ENCODE results near the gene TAF11L3. TPM values are rescaled to one million over a fixed set of nuclear protein-coding genes. Genes with fewer than 3 reads are reported as not detected.
"Not testable (repeated sequence)": the region's sequence is repeated elsewhere in the genome, so short reads cannot be mapped to it uniquely, and the experiment has no call there.

TAF11L3 gene
- total RNA-seq (2021; ENCODE audit: unreplicated experiment) (not detected), Bru-seq, nascent RNA (not detected), BruChase-seq, experiment 1, labeled RNA remaining after a 2-hour chase (not detected), BruChase-seq, experiment 2, labeled RNA remaining after a 6-hour chase (not detected)
- not detected for polyA plus RNA-seq (2012; ENCODE audit: insufficient read length)
- long read RNA-seq, result 0 reads

GRCh38 chr5:17518067-17518466, at the start of gene TAF11L3:
TAF11L3 (plus strand) TSS chr5:17518367.
- POLR2A ChIA-PET; CTCF ChIA-PET; H3K27ac ChIP-seq (ENCODE audit: low read length); H3K36me3 ChIP-seq (ENCODE audit: control insufficient read depth, insufficient read depth, low read length); DNase-seq (ENCODE audit: low read depth, low spot score); intact Hi-C loops (cut with micrococcal nuclease; ENCODE audit: unreplicated experiment); ATAC-seq; H3K4me1 ChIP-seq (ENCODE audit: control insufficient read depth, insufficient read depth, low read length); BruUV-seq (replicated peaks); in situ Hi-C loops (cut with HindIII; ENCODE audit: low pct_unique_long_range_greater_than_20kb, low sequenced_read_pairs); H3K4me3 ChIP-seq (ENCODE audit: low read depth in 2 of 2, low read length in 2 of 2); H3K9me3 ChIP-seq (ENCODE audit: control insufficient read depth, insufficient read depth, low read depth, low read length); H3K27me3 ChIP-seq (ENCODE audit: control insufficient read depth, insufficient read depth, low read length): not testable (repeated sequence)

- CTCF ChIA-PET, result no interaction called here
- BruUV-seq (replicated peaks), result no TSS peak
- POLR2A ChIA-PET, result interaction anchor here (0.6 kb wide), 1 partner anchor 33 kb away, joined by 3 read pairs; no protein-coding TSS in a partner anchor
- Histone ChIP-seq H3K36me3 (ENCODE audit: control insufficient read depth, insufficient read depth, low read length) (no peaks in the 10 kb centered on the region), H3K27me3 (ENCODE audit: control insufficient read depth, insufficient read depth, low read length) (no peaks in the 10 kb centered on the region), H3K4me1 (ENCODE audit: control insufficient read depth, insufficient read depth, low read length) (peaks cover 4% of the 10 kb centered on the region; the same call in 1 of the 2 replicates), H3K4me3 (ENCODE audit: low read depth in 2 of 2, low read length in 2 of 2) (no peak overlapping the region), H3K9me3 (ENCODE audit: control insufficient read depth, insufficient read depth, low read depth, low read length) (no peaks in the 10 kb centered on the region), H3K27ac (ENCODE audit: low read length) (no peak overlapping the region)
- in situ Hi-C loops (cut with HindIII; ENCODE audit: low pct_unique_long_range_greater_than_20kb, low sequenced_read_pairs), result no loop called here
- no peak for TF ChIP-seq CTCF (IDR thresholded peaks at IDR 0.05)
- DNase-seq (ENCODE audit: low read depth, low spot score) (no peak), ATAC-seq (no peak)
- intact Hi-C loops (cut with micrococcal nuclease; ENCODE audit: unreplicated experiment), result no loop called here
These were observed 48.1 kb upstream of the TAF11L3 start for GRCh38 chr5:17470064-17470463.

- ATAC-seq; H3K27me3 ChIP-seq (ENCODE audit: control insufficient read depth, insufficient read depth, low read length); in situ Hi-C loops (cut with HindIII; ENCODE audit: low pct_unique_long_range_greater_than_20kb, low sequenced_read_pairs); intact Hi-C loops (cut with micrococcal nuclease; ENCODE audit: unreplicated experiment); H3K4me1 ChIP-seq (ENCODE audit: control insufficient read depth, insufficient read depth, low read length); CTCF ChIA-PET; DNase-seq (ENCODE audit: low read depth, low spot score); POLR2A ChIA-PET; BruUV-seq (replicated peaks); H3K27ac ChIP-seq (ENCODE audit: low read length); H3K36me3 ChIP-seq (ENCODE audit: control insufficient read depth, insufficient read depth, low read length); H3K4me3 ChIP-seq (ENCODE audit: low read depth in 2 of 2, low read length in 2 of 2); H3K9me3 ChIP-seq (ENCODE audit: control insufficient read depth, insufficient read depth, low read depth, low read length): not testable (repeated sequence)
These were observed 43.1 kb upstream of the TAF11L3 start for GRCh38 chr5:17475064-17475463.

- in situ Hi-C loops (cut with HindIII; ENCODE audit: low pct_unique_long_range_greater_than_20kb, low sequenced_read_pairs), result no loop called here
These were observed 41.1 kb upstream of the TAF11L3 start for GRCh38 chr5:17477043-17477442.

More at GRCh38 chr5:17477043-17477442, 41.1 kb upstream of the TAF11L3 start:
- Histone ChIP-seq H3K4me3 (ENCODE audit: low read depth in 2 of 2, low read length in 2 of 2) (no peak overlapping the region), H3K27ac (ENCODE audit: low read length) (no peak overlapping the region), H3K9me3 (ENCODE audit: control insufficient read depth, insufficient read depth, low read depth, low read length) (no peaks in the 10 kb centered on the region), H3K27me3 (ENCODE audit: control insufficient read depth, insufficient read depth, low read length) (no peaks in the 10 kb centered on the region), H3K4me1 (ENCODE audit: control insufficient read depth, insufficient read depth, low read length) (no peaks in the 10 kb centered on the region), H3K36me3 (ENCODE audit: control insufficient read depth, insufficient read depth, low read length) (no peaks in the 10 kb centered on the region)
- intact Hi-C loops (cut with micrococcal nuclease; ENCODE audit: unreplicated experiment), result no loop called here
- ATAC-seq, result no peak
- no peak for DNase-seq (ENCODE audit: low read depth, low spot score)
- ChIA-PET POLR2A (no interaction called here), CTCF (no interaction called here)
- TF ChIP-seq REST (IDR thresholded peaks at IDR 0.05; ENCODE audit: insufficient read depth in 1 of 2, low read depth in 2 of 2, low read length in 1 of 2) (no peak), POLR2AphosphoS5 (IDR thresholded peaks at IDR 0.05; ENCODE audit: low read depth, low read length) (no peak), CTCF (IDR thresholded peaks at IDR 0.05) (no peak), SIN3A (IDR thresholded peaks at IDR 0.05; ENCODE audit: borderline replicate concordance, insufficient read depth, low read depth, low read length) (no peak), TCF7L2 (IDR thresholded peaks at IDR 0.05; ENCODE audit: low read depth, low read length) (no peak)
- BruUV-seq (replicated peaks), result no TSS peak

All from Panc1 (cell line).